Activated CD8-positive, alpha-beta memory T cell treated with anti-CD3 and anti-CD28 coated beads, Interleukin-2, amount 50 U/mL, for 4 hours (primary cell): Measurements from ENCODE around the gene SLC9A4.

Source experiments
- DNase-seq: peaks from one replicate; pipeline ENCODE4 v3.0.0-alpha.2; 2020

Gene SLC9A4

GRCh38 chr2:102460467-102460866, 12.6 kb upstream of the SLC9A4 start:
- no peak for DNase-seq

DNA sequence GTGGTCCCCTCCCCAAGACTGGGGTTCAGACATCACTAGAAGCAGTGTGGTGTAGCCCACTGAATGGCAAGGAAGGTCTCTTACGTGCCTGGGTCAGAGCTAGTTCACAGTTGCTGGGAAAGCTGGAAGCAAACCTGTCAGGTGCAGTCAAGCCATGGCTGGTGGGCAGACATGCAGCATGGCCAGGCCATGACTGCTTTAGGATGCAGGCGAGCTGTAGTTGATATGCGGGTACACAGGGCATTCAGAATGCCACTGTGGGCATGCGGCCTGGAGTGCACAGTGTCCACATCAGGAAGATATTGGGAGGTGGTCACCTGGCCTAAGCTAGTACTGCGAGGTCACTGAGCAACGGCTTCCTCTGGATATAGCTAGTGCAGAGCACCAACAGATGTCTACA, 11.8 kb upstream of the SLC9A4 start:
- no peak for DNase-seq

DNA sequence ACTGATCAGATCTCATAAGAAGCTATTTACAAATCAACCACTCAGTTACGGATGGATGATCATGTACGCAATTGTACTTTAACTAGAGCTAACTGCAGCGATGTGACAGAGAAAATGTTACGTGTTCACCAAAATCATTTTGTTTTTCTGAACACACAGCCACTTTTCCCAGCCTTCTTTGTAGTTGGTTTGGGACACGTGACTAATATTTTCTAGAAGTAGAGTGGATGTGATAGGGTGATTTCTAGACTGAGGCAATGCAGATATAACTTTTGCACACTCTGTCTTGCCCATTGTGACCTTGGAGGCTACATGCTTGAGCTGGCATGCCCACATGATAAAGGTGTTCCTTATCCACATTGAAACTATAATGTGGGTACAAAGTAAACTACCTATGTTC, 9.9 kb upstream of the SLC9A4 start:
- DNase-seq = no peak

DNA sequence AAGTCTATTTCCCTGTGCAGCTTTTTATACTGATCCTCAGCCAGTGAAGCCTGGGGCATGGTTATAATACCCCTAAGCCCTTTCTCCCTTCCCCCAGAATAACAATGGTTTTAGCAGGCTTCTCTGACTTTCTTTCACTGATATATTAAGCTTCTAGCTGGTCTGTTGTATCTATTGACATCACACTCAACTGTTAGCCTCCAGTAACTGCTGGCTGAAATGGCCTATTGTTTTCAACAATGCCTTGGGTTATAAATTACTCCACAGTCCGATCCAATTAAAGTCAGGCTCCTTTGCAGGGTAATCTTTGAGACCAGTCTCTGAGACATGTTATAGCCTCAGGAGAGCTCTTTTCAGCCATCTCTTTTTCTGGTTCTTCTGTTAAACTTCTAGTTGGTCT, 2.9 kb upstream of the SLC9A4 start:
- DNase-seq = no peak

- no peak for DNase-seq
Measured at GRCh38 chr2:102473631-102474030, 605 bp downstream of the SLC9A4 start.

- no peak for DNase-seq
Measured at GRCh38 chr2:102474785-102475184, 1.8 kb downstream of the SLC9A4 start.

- DNase-seq = no peak
Measured at GRCh38 chr2:102478686-102479470, 5.9 kb downstream of the SLC9A4 start.

DNA sequence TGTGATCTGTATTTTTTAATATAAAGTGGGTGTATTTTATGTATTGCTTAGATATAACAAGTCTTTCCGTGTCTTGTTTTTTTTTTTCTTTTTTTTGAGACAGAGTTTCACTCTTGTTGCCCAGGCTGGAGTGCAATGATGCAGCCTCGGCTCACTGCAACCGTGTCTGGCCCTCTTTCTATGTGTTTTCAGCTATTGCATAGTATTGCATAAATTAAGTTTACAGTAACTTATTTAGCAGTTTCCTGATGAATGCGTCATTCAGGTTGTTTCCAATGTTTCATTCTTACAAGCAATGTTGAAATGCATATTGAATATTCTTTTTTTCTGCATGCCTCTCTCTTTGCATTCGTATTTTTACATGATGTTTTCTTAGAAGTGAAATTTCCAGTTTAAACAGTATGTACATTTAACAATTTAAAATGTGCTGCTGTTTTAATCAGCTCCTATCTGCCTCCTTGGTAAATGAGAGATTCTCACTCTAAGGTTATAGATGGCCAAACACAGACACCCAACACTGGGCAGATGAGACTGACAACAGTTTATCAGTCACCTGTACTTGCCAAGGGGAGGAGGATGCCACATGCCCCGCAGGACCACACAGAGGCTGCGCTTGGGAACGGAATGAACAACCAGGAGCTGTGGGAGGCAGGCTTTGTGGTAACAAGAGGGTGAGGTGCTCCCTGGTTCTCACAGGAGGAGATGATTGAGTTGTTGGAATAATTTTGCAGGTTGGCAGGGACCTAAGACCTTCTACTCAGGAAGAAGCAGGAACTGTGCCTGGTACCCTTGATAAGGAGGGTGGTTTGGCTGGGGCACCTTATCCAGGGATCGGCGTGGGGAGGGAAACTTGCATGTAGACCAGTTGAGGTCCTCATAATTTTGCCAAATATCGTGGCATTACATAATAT, 7.5 kb downstream of the SLC9A4 start:
- no peak for DNase-seq

GRCh38 chr2:102481931-102482330, 8.9 kb downstream of the SLC9A4 start:
- DNase-seq = no peak

DNA sequence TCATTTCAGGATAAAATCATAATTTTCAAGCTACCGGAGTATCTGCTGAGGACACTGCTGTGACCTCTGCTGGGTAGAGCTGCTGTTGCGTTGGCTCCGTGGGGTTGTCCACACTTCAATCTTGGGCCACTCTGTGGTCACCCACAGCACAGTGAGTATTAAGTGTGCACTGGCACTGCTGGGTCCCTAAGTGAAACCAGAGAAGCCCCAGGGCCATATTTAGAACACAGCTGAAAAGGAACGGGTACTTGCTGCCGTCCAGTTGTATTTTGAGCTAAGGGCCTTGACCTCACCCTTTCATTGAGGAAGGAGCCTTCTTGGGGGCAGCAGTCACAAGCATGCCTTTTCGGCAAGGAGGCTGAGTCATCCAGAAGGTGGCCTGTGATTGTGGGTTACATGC, 10.1 kb downstream of the SLC9A4 start:
- DNase-seq = no peak

- no peak for DNase-seq
Measured at GRCh38 chr2:102484310-102485061, 11.5 kb downstream of the SLC9A4 start.

GRCh38 chr2:102485147-102485785, 12.2 kb downstream of the SLC9A4 start:
- DNase-seq = no peak

DNA sequence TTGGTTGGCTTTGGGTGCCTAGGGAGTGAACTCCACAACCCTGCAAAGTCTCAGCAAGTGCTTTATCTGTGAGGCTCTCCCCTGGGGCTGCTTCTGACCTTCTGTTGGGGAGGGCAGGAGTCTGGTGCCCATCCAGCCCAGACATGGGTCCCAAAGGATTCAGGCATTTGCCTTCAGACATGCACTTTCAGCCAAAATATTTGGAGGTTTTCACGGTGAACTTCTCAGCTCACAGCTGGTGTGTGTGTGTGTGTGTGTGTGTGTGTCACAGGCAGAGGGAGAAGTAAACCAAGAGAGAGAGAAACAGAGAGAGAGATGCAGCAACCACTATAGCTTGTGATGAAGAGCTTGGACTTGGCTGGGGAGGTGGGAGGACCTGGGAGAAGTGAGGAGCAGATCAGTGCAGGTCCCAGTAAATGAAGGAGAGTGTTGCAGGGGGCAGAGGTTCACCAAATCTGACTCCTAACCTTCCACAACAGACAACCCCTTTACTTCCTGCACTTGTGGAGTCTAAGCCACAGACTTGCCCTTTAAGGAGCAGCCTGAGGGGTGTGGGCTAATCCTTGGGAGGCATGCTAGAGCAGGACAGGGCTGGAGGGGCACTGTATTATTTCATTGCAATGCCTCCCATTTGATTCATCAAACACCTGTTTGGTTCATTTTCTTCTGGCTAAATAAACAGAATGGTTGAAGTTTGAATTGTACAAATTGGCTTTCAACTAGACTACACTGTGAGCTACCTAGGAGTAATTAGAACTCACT, 14.1 kb downstream of the SLC9A4 start:
- DNase-seq = no peak

GRCh38 chr2:102487761-102488462, 14.9 kb downstream of the SLC9A4 start:
- DNase-seq = no peak

GRCh38 chr2:102489646-102490045, 16.6 kb downstream of the SLC9A4 start:
- DNase-seq = no peak

- DNase-seq = no peak
Measured at GRCh38 chr2:102492006-102492405, 19.0 kb downstream of the SLC9A4 start.

GRCh38 chr2:102494570-102494969, 21.5 kb downstream of the SLC9A4 start:
- DNase-seq = no peak

GRCh38 chr2:102498414-102498813, 25.4 kb downstream of the SLC9A4 start:
- no peak for DNase-seq

DNA sequence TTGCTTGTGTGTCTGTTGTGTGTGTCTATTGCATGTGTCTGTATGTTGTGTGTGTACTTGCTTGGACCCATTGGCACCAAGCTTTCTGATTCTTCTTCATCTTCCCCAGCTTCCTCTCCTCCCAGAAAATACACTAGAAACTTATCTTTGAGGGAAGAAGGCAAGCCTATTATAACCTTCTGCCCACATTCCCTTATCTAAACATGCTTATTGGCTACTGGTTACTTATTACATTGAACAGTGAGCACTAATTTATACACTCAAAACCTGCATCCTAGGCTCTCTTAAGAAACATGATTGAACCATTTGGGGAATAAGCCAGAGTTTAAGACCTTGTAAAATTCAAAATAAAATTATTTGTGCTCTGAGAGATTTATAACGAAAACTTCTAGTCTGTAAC, 26.5 kb downstream of the SLC9A4 start:
- DNase-seq = no peak

- DNase-seq = no peak
Measured at GRCh38 chr2:102502576-102502975, 29.6 kb downstream of the SLC9A4 start.

DNA sequence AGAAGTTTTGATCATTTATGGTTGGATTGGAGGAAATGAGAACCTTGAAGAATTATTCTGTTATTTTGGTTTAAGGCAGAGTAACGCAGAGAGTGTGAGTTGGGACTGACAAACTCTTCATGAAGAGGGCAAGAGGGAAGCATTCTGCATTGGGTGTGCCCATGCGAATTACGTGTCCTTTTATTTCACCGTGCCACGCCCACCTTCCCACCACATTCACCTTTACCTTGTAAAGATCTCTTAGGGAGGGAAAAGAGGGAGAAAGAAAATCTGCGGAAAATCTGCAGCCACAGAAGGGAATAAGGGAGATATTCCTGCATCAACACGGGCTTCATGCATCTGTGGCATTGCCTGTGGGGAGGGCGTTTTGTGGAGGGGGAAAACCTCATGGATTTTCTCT, 31.8 kb downstream of the SLC9A4 start:
- no peak for DNase-seq
